SK-N-DZ (cell line): Measurements from ENCODE around the gene DNPEP. TPM values are rescaled to one million over a fixed set of nuclear protein-coding genes. Genes with fewer than 3 reads are reported as not detected.
A peak's percentile ranks its signal among the peaks of the same experiment; 100 is the strongest.

Experiments
- DNase-seq: peaks from one replicate; pipeline ENCODE4 v3.0.0-alpha.2; 2015; ENCODE audit warnings: low spot score
- polyA plus RNA-seq, 2 experiments: library from polyadenylated mRNA; depleted of rRNA; stranded (reverse); fragments of >200 nt; gene quantifications; 2 replicates each; pipeline ENCODE4 v1.2.3, GENCODE V29; 2014

Gene DNPEP
- 20.4 and 29.6 TPM in 2 replicates for polyA plus RNA-seq (2014; cell fraction: cytosol; rRNA removed)
- 43.8 and 121 TPM in 2 replicates for polyA plus RNA-seq (2014; cell fraction: nucleus; rRNA removed)

- peak; percentile 83 for DNase-seq
Observed at GRCh38 chr2:219387306-219388120, at the start of gene DNPEP. DNPEP (minus strand) TSS chr2:219387912; CDS start chr2:219387794, 118 bp downstream.

DNA sequence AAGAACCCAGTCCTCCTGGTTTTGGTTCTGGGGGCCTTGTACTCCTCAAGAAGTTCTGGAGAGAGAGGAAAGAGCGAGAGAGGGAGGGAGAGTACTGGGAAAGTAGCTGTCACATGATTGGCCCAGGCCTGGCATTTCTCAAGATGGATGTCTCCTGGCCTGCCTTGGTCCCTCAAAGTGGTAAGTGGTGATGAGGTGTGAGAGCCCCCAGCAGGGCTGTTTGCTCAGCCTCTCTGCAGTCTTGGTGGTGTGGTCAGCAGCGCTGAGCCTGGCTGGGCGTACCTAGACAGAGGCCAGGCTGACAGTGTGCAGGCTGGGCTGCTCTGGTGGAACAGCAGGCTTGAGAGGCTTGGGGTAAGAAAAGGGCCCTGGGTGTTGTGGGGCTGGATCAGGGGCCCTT, 49.4 kb upstream of the DNPEP start:
- DNase-seq = peak; percentile 77

GRCh38 chr2:219436491-219436890, 48.8 kb upstream of the DNPEP start:
- DNase-seq = no peak

- DNase-seq = no peak
Observed at GRCh38 chr2:219435701-219436100, 48.0 kb upstream of the DNPEP start.

GRCh38 chr2:219434718-219435525, 47.2 kb upstream of the DNPEP start, which contains the start of gene SPEG:
SPEG (plus strand) TSS chr2:219434843; CDS start chr2:219434978, 135 bp downstream.
- no peak for DNase-seq

- DNase-seq = no peak
Observed at GRCh38 chr2:219434468-219434717, 46.7 kb upstream of the DNPEP start.

DNA sequence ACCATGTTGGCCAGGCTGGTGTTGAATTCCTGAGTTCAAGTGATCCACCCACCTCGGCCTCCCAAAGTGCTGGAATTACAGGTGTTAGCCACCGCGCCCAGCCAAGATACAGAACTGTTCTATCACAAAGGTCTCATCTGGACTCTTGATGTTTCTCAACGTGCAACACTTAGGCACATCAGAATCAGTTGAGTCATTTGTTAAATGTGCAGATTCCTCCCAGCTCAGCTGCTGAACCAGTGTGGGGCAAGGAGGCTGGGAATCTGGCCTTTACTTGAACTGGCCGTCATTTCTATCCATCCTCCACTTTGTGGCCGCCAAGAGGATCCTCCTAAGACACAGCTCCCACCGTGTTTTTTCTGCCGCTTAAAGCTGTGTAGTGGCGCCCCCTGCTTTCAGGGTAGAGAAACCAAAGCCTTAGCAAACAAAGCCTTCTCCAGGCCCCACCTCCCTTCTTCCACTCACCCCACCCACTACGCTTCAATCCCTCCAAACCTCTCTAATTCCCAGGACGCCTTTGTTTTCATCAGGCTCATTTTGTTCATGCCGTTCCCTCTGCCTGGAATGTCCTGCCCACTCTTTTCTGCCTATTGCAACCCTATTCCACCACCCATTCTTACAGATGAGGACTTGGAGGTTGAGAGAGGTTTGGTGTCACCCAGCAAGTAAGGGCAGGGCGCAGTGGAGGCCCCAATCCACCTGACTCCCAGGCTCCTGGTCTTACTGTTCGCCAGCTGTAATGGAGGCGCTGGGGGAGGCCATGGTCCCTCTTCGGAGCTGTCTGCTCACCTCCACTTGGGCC, 46.2 kb upstream of the DNPEP start:
- DNase-seq = peak; percentile 76

DNA sequence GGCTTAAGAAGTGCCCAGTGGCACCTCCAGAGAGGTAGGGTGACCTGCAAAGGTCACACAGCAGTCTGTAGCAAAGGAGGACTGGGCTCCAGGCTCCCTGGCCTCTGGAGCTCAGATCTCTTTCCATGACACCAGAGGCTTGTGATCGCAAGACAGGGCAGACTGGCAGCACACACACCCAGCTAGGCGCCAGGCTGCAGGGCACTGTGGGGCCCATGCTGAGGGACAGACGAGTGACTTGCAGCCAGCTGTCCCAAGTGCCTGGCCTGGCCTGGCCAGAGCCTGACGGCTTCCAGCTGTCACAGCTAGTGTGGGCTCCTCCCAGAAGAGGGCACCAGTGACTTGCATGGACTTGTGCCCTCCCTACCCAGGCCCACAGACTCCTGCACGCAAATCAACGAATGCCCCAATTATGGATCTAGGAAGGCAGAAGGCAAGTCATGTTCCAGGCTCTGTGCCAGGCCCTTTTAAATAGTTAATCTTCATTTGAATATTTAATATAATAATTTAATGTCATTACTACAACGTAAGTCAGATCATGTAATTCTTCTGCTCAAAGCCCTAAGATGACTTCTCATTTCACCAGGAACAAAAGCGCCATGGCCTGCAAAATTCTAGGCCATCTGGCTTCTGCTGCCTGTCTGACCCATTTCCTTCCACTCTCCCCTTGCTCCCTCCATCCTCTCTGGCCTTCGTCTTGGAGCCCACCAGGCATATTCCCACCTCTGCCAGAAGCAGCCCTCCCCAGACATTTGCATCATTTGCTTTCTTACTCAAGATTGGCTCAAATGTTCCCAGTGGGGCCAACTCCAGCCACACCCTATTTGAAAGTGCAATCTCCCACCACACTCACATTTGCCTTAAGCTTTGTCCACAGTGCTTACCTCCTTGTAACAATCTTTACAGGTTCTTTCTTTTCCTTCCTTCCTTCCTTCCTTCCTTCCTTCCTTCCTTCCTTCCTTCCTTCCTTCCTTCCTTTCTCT, 43.2 kb upstream of the DNPEP start:
- peak; percentile 66 for DNase-seq

- no peak for DNase-seq
Observed at GRCh38 chr2:219429958-219430606, 42.4 kb upstream of the DNPEP start.

- no peak for DNase-seq
Observed at GRCh38 chr2:219428469-219428868, 40.8 kb upstream of the DNPEP start.

GRCh38 chr2:219426534-219427136, 38.9 kb upstream of the DNPEP start:
- no peak for DNase-seq

- no peak for DNase-seq
Observed at GRCh38 chr2:219426068-219426443, 38.3 kb upstream of the DNPEP start.

GRCh38 chr2:219425238-219426067, 37.7 kb upstream of the DNPEP start:
- no peak for DNase-seq

DNA sequence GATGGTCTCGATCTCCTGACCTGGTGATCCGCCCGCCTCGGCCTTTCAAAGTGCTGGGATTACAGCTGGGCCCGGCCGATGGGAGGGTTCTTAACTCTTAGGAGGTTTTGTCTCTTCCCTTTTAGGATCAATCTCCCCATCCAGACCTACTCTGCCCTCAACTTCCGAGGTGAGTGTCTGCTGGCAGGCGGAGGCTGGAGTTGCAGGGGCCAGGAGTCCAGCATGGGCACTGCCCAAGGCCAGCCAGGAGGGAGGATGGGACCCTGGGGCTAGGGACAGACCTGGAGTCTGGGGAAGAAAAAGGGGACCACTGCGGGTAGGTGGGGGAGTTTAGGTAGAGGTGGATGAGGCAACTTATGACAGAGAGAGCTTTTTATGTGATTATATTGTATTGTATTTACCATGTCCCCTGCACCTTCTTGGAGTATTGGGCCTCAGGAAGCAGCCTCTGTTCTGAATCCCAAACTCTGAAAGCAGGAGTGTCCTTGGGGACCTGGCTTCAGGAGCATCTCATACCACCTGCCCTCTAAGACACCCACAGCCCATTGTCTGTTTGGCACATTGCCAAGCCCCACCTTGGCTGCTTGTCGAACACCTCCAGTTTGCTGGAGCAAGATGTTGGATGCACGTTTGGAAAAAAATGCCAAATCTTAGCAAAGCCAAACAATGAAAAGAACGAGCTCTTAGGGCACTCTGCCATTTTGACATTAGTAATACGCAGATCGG, 36.1 kb upstream of the DNPEP start:
- no peak for DNase-seq

GRCh38 chr2:219422952-219423534, 35.3 kb upstream of the DNPEP start:
- no peak for DNase-seq

GRCh38 chr2:219421323-219421722, 33.6 kb upstream of the DNPEP start:
- no peak for DNase-seq

- no peak for DNase-seq
Observed at GRCh38 chr2:219420687-219421086, 33.0 kb upstream of the DNPEP start.
